ENCODE data around the gene TTC33. TPM values are rescaled to one million over a fixed set of nuclear protein-coding genes. Genes with fewer than 3 reads are reported as not detected.
A peak's percentile ranks its signal among the peaks of the same experiment; 100 is the strongest.

Gene TTC33
- total RNA-seq, 1 experiment from 2014 or later = 30.2 TPM

GRCh38 chr5:40685193-40685592, 70.6 kb downstream of the TTC33 start:
- Histone ChIP-seq H3K27ac (no peak overlapping the region), H3K79me2 (ENCODE audit: low read depth) (peaks cover 76% of the 10 kb centered on the region), H3K9me2 (ENCODE audit: insufficient read depth) (no peaks in the 10 kb centered on the region), H3K9me3 (ENCODE audit: insufficient read depth, low read depth) (0 out of 2 replicates have a peak, but pooled peaks cover 3% of the 10 kb centered on the region), H3K36me3 (ENCODE audit: low read depth) (peaks cover 18% of the 10 kb centered on the region), H2AFZ (no peak overlapping the region), H3K4me2 (peak overlapping the region; percentile 78), H3K4me1 (replicated peaks; ENCODE audit: insufficient read depth) (peaks cover 72% of the 10 kb centered on the region), H3K4me3 (peak overlapping the region; percentile 2; the same call in 1 of the 2 replicates), H3K27me3 (ENCODE audit: insufficient read depth, low read depth) (no peaks in the 10 kb centered on the region), H3F3A (ENCODE audit: insufficient read depth, low read depth) (no peaks in the 10 kb centered on the region), H4K20me1 (ENCODE audit: insufficient read depth) (no peaks in the 10 kb centered on the region)
- intact Hi-C loops (cut with micrococcal nuclease; ENCODE audit: unreplicated experiment) = loop anchor here (5.0 kb wide), 1 partner anchor 318 kb away; no protein-coding TSS in a partner anchor
- ChIA-PET POLR2A (ENCODE audit: unreplicated experiment) (interaction anchor here (0.6 to 0.7 kb wide), 2 partner anchors 311 to 1088 kb away, joined by 3 to 6 read pairs; no protein-coding TSS in a partner anchor), CTCF (interaction anchor here (1.0 to 1.1 kb wide), 2 partner anchors 969 to 1106 kb away, joined by 3 to 5 read pairs; no protein-coding TSS in a partner anchor)
- TF ChIP-seq CTCF (conservative IDR thresholded peaks at IDR 0.05) = no peak
- no peak for TF ChIP-seq EZH2 (IDR thresholded peaks at IDR 0.05; ENCODE audit: low read depth)
- no peak for DNase-seq
- no TSS peak for BruUV-seq (replicated peaks)

- no TSS peak for BruUV-seq (replicated peaks)
- H3K9me3 ChIP-seq (ENCODE audit: insufficient read depth, low read depth) = no peaks in the 10 kb centered on the region
- POLR2A ChIA-PET (ENCODE audit: unreplicated experiment) = interaction anchor here (1.0 kb wide), 1 partner anchor 282 kb away, joined by 7 read pairs; no protein-coding TSS in a partner anchor
- CTCF ChIA-PET = interaction anchor here (0.6 to 1.2 kb wide), 6 partner anchors 252 to 1105 kb away, joined by 3 to 21 read pairs (median 3); no protein-coding TSS in a partner anchor
- H3K4me1 ChIP-seq (replicated peaks; ENCODE audit: insufficient read depth) = peaks cover 56% of the 10 kb centered on the region
- no peak overlapping the region for H3K27ac ChIP-seq
- H3K27me3 ChIP-seq (ENCODE audit: insufficient read depth, low read depth) = no peaks in the 10 kb centered on the region
- H3K9me2 ChIP-seq (ENCODE audit: insufficient read depth) = no peaks in the 10 kb centered on the region
- H4K20me1 ChIP-seq (ENCODE audit: insufficient read depth) = no peaks in the 10 kb centered on the region
- no peak for DNase-seq
- TF ChIP-seq CTCF (conservative IDR thresholded peaks at IDR 0.05) = no peak
- TF ChIP-seq EZH2 (IDR thresholded peaks at IDR 0.05; ENCODE audit: low read depth) = no peak
- peak overlapping the region; percentile 52 for H3K4me3 ChIP-seq
- intact Hi-C loops (cut with micrococcal nuclease; ENCODE audit: unreplicated experiment) = no loop called here
- H2AFZ ChIP-seq = no peak overlapping the region; the same call in 1 of the 2 replicates
- H3K79me2 ChIP-seq (ENCODE audit: low read depth) = peaks cover 67% of the 10 kb centered on the region
- peak overlapping the region; percentile 78 for H3K4me2 ChIP-seq
- peaks cover 14% of the 10 kb centered on the region for H3K36me3 ChIP-seq (ENCODE audit: low read depth)
- H3F3A ChIP-seq (ENCODE audit: insufficient read depth, low read depth) = peaks cover 6% of the 10 kb centered on the region
These were observed 72.5 kb downstream of the TTC33 start for GRCh38 chr5:40683305-40683704.

GRCh38 chr5:40682154-40683017, 73.4 kb downstream of the TTC33 start:
- POLR2A ChIA-PET (ENCODE audit: unreplicated experiment) = no interaction called here
- H2AFZ ChIP-seq = no peak overlapping the region
- CTCF ChIA-PET = interaction anchor here (0.6 kb wide), 1 partner anchor 116 kb away, joined by 3 read pairs; no protein-coding TSS in a partner anchor

More at GRCh38 chr5:40682154-40683017, 73.4 kb downstream of the TTC33 start:
- Histone ChIP-seq H3K9me2 (ENCODE audit: insufficient read depth) (no peaks in the 10 kb centered on the region), H3K27ac (no peak overlapping the region), H3F3A (ENCODE audit: insufficient read depth, low read depth) (peaks cover 15% of the 10 kb centered on the region), H3K9me3 (ENCODE audit: insufficient read depth, low read depth) (no peaks in the 10 kb centered on the region), H3K4me1 (replicated peaks; ENCODE audit: insufficient read depth) (peaks cover 57% of the 10 kb centered on the region), H3K36me3 (ENCODE audit: low read depth) (peaks cover 10% of the 10 kb centered on the region), H4K20me1 (ENCODE audit: insufficient read depth) (no peaks in the 10 kb centered on the region), H3K4me2 (peak overlapping the region; percentile 78), H3K27me3 (ENCODE audit: insufficient read depth, low read depth) (no peaks in the 10 kb centered on the region), H3K79me2 (ENCODE audit: low read depth) (peaks cover 66% of the 10 kb centered on the region), H3K4me3 (peak overlapping the region; percentile 52)
- DNase-seq = no peak
- no TSS peak for BruUV-seq (replicated peaks)
- TF ChIP-seq CTCF (conservative IDR thresholded peaks at IDR 0.05) (no peak), EZH2 (IDR thresholded peaks at IDR 0.05; ENCODE audit: low read depth) (no peak)
- intact Hi-C loops (cut with micrococcal nuclease; ENCODE audit: unreplicated experiment) = no loop called here
